ENCODE data around the gene COG4.

The COG4 gene

DNA sequence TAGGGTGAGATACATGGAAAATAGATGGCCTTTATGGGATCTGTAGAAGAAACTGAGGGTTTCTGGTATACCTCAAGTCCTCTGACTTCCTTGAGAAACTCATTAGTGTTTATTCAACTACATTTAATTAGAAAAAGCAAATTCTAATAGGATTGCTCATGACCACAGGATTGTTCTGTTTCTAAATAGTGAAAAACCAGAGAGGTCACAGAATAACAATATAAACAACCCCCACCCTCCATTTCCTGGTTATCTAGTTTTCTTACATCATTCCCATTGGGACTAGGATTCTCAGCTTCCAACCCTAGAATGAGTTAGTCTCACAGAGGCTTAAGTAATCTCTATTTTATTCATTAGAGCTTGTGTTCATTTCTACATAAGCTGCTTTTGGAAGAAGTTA is 30.3 kb upstream of the COG4 start:
- Mint-ChIP-seq H3K4me1 (no peaks in the 10 kb centered on the region), H3K27me3 (ENCODE audit: low read depth, poor library complexity) (no peaks in the 10 kb centered on the region), H3K36me3 (ENCODE audit: low read depth) (peaks cover 69% of the 10 kb centered on the region), H3K9me3 (no peaks in the 10 kb centered on the region), H3K4me3 (no peak overlapping the region), H3K27ac (no peak overlapping the region)
- no peak for DNase-seq
- TF ChIP-seq, protein P1, sequence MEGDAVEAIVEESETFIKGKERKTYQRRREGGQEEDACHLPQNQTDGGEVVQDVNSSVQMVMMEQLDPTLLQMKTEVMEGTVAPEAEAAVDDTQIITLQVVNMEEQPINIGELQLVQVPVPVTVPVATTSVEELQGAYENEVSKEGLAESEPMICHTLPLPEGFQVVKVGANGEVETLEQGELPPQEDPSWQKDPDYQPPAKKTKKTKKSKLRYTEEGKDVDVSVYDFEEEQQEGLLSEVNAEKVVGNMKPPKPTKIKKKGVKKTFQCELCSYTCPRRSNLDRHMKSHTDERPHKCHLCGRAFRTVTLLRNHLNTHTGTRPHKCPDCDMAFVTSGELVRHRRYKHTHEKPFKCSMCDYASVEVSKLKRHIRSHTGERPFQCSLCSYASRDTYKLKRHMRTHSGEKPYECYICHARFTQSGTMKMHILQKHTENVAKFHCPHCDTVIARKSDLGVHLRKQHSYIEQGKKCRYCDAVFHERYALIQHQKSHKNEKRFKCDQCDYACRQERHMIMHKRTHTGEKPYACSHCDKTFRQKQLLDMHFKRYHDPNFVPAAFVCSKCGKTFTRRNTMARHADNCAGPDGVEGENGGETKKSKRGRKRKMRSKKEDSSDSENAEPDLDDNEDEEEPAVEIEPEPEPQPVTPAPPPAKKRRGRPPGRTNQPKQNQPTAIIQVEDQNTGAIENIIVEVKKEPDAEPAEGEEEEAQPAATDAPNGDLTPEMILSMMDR (IDR thresholded peaks at IDR 0.05): no peak

DNA sequence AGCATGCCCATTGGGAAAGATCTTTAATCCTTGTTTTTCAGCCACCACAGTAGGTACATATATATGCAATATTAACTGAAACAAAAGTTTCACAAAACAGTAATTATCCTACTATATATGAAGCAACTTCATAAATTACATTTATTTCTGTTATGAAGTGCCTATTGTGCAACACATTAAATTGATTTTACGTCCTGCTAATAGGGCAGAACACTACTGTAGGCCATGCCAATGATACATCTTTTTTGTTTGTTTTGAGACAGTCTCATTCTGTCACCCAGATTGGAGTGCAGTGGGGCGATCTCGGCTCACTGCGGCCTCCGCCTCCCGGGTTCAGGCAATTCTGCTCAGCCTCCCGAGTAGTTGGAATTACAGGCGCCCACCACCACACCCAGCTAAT is 29.3 kb upstream of the COG4 start:
- H3K9me3 Mint-ChIP-seq: no peaks in the 10 kb centered on the region
- DNase-seq: no peak
- H3K4me1 Mint-ChIP-seq: no peaks in the 10 kb centered on the region
- peaks cover 72% of the 10 kb centered on the region for H3K36me3 Mint-ChIP-seq (ENCODE audit: low read depth)
- no peak overlapping the region for H3K4me3 Mint-ChIP-seq
- no peak overlapping the region for H3K27ac Mint-ChIP-seq
- H3K27me3 Mint-ChIP-seq (ENCODE audit: low read depth, poor library complexity): no peaks in the 10 kb centered on the region
- TF ChIP-seq, protein P1 (IDR thresholded peaks at IDR 0.05): no peak

DNA sequence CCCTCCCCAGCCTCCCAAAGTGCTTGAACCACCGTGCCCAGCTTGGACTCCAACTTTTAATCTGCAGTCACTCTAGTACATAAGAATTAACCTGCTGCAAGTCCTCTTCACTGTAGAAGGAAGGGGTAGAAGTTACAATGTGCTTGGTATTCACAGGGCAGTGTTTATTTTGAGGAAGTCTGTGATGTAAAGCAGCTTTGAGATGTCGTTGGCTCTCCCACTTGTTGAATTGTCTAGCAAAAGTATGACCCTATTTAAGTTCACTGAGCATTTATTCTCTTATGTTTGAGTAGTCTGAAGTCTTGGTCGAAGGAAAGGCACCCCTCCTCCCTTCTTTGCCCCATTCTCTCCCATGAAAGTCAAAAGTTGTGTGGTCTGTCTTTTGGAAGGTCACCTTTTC is 28.4 kb upstream of the COG4 start:
- Mint-ChIP-seq H3K4me1 (no peaks in the 10 kb centered on the region), H3K27ac (no peak overlapping the region), H3K4me3 (no peak overlapping the region), H3K27me3 (ENCODE audit: low read depth, poor library complexity) (no peaks in the 10 kb centered on the region), H3K36me3 (ENCODE audit: low read depth) (peaks cover 66% of the 10 kb centered on the region), H3K9me3 (no peaks in the 10 kb centered on the region)
- TF ChIP-seq, protein P1 (IDR thresholded peaks at IDR 0.05): no peak
- DNase-seq: no peak

DNA sequence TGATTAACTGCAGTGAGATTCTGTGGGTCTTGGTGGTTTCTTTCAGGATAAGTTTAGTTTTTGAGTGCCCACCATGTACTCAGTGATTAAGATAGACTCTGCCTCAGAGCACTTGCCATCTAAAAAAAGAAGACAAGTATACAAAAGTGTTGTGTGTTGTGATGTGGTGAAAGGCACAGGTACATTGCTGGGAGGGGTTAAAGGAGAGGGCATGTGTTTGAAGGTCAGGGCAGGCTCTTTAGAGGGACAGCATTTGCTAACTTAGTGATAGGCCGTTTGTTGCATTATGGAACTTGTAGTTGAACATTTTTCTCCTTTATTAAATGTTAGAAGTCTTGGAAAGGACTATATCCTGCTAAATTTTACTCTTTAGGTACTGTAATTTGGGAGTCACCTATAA is 26.7 kb upstream of the COG4 start:
- Mint-ChIP-seq H3K4me3 (no peak overlapping the region), H3K9me3 (no peaks in the 10 kb centered on the region), H3K4me1 (no peaks in the 10 kb centered on the region), H3K36me3 (ENCODE audit: low read depth) (peaks cover 63% of the 10 kb centered on the region), H3K27ac (no peak overlapping the region), H3K27me3 (ENCODE audit: low read depth, poor library complexity) (no peaks in the 10 kb centered on the region)
- no peak for DNase-seq
- TF ChIP-seq, protein P1 (IDR thresholded peaks at IDR 0.05): no peak

DNA sequence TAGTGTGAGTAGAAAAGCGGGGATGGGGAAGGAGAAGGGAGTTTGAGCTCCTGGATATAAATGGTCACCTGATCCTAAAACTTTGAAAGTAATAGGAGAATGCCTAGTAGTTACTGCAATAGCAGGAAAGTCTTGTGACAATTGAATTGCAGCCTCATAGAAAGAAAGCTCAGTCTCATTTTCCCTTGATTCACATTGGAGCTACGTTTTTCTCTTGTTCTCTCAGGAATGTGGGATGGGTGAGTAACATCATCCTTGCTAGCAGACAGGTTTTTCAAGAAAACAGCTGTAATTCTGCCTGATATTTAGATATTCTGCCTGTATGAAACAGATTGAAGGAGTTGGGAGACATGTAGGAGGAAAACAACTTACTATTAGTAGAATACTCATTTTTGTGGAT is 25.6 kb upstream of the COG4 start:
- Mint-ChIP-seq H3K4me3 (no peak overlapping the region), H3K27me3 (ENCODE audit: low read depth, poor library complexity) (no peaks in the 10 kb centered on the region), H3K9me3 (no peaks in the 10 kb centered on the region), H3K36me3 (ENCODE audit: low read depth) (peaks cover 62% of the 10 kb centered on the region), H3K4me1 (no peaks in the 10 kb centered on the region), H3K27ac (peak overlapping the region; percentile 57)
- no peak for DNase-seq
- TF ChIP-seq, protein P1 (IDR thresholded peaks at IDR 0.05): no peak

DNA sequence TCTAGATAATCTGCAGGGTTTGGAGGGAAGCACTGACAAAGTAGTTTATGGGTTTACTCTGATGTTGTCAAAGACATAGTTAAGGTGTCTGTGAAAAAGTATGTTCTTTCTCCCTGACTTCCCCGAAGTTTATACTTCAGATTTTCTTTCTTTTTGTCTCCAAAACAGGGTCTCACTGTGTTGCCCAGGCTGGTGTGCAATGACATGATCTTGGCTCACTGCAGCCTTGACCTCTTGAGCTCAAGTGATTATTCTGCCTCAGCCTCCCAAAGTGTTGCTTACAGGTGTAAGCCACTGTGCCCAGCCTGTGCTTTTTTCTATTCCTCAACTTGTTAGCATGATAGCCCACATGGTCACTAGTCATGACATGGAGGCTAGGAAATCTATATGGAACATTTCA is 21.2 kb upstream of the COG4 start:
- Mint-ChIP-seq H3K4me3 (no peak overlapping the region), H3K36me3 (ENCODE audit: low read depth) (peaks cover 68% of the 10 kb centered on the region), H3K27me3 (ENCODE audit: low read depth, poor library complexity) (no peaks in the 10 kb centered on the region), H3K4me1 (no peaks in the 10 kb centered on the region), H3K9me3 (no peaks in the 10 kb centered on the region), H3K27ac (no peak overlapping the region)
- no peak for DNase-seq
- TF ChIP-seq, protein P1 (IDR thresholded peaks at IDR 0.05): no peak
